Osteoblast (primary cell): ENCODE data around the gene SLC51B. TPM values are rescaled to one million over a fixed set of nuclear protein-coding genes. Genes with fewer than 3 reads are reported as not detected.

Source experiments
- DNase-seq: peaks from one replicate; pipeline ENCODE4 v3.0.0; 2011; ENCODE audit warnings: low spot score, mixed read lengths; ENCODE audit not compliant: insufficient read length; ENCODE audit errors: missing footprints
- H2AFZ ChIP-seq: 2 replicates; pipeline ENCODE4 v1.6.0; 2011; ENCODE audit warnings: mild to moderate bottlenecking, low read length
- H3K27ac ChIP-seq: 2 replicates; pipeline ENCODE4 v1.5.1; 2011; ENCODE audit warnings: mild to moderate bottlenecking, low read depth, low read length, moderate library complexity
- H3K27me3 ChIP-seq: 2 replicates; pipeline ENCODE4 v1.6.0; 2012; ENCODE audit warnings: mild to moderate bottlenecking, control low read depth, inconsistent platforms, low read length, moderate library complexity; ENCODE audit not compliant: insufficient read depth
- H3K36me3 ChIP-seq: 2 replicates; pipeline ENCODE4 v1.5.1; 2011; ENCODE audit warnings: mild to moderate bottlenecking, low read length, control low read depth, moderate library complexity; ENCODE audit not compliant: insufficient read depth
- H3K4me1 ChIP-seq: 2 replicates; pipeline ENCODE4 v1.5.1; 2011; ENCODE audit warnings: mild to moderate bottlenecking, low read length, control low read depth, moderate library complexity; ENCODE audit not compliant: insufficient read depth
- H3K4me2 ChIP-seq: 2 replicates; pipeline ENCODE4 v1.6.0; 2011; ENCODE audit warnings: mild to moderate bottlenecking, low read length; ENCODE audit not compliant: insufficient read depth
- H3K4me3 ChIP-seq: fragments of 200-600 bp; sonication (generic); 3 replicates; pipeline ENCODE4 v1.5.1; 2012; ENCODE audit warnings: mild to moderate bottlenecking, low read length, inconsistent platforms; ENCODE audit not compliant: insufficient read depth
- H3K79me2 ChIP-seq: 2 replicates; pipeline ENCODE4 v1.6.0; 2012; ENCODE audit warnings: mild to moderate bottlenecking, low read length, control low read depth, inconsistent platforms; ENCODE audit not compliant: insufficient read depth
- H3K9me3 ChIP-seq: 2 replicates; pipeline ENCODE4 v1.5.1; 2011; ENCODE audit warnings: low read depth, low read length, control low read depth
- H4K20me1 ChIP-seq: 2 replicates; pipeline ENCODE4 v1.6.0; 2012; ENCODE audit warnings: mild to moderate bottlenecking, low read length, control low read depth; ENCODE audit not compliant: insufficient read depth
- CTCF ChIP-seq: IDR thresholded peaks from 2 replicates; pipeline ENCODE4 v1.5.1; 2011; ENCODE audit warnings: mild to moderate bottlenecking, low read depth, low read length, moderate library complexity; ENCODE audit errors: extremely low read depth
- total RNA-seq: library from RNA; depleted of rRNA; stranded (reverse); fragments of >200 nt; gene quantifications from 2 replicates; pipeline ENCODE4 v1.2.3, GENCODE V29; 2012

SLC51B gene
- total RNA-seq, 1 donor, result not detected

DNA sequence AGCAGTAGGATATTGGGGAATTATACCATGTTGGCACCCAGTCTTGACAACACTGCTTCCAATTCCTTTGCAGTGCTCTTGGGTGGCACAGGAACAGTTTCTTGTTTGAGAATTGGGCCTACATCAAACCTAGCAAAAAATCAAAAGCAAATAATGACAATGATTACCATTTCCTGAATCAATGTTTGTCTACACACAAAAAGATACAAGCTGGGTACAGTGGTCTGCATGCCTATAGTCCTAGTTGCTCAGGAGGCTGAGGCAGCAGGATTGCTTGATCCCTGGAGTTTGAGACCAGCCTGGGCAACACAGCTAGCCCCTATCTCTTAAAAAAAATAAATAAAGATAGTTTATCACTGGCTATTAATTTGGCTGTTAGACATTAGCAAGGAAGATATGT, 23.7 kb upstream of the SLC51B start:
- Histone ChIP-seq H3K4me1 (no peaks in the 10 kb centered on the region), H3K79me2 (peaks cover 6% of the 10 kb centered on the region), H3K4me2 (no peak overlapping the region), H2AFZ (no peak overlapping the region), H3K4me3 (no peak overlapping the region), H4K20me1 (no peaks in the 10 kb centered on the region), H3K36me3 (peaks cover 69% of the 10 kb centered on the region), H3K27me3 (no peaks in the 10 kb centered on the region), H3K27ac (no peak overlapping the region), H3K9me3 (no peaks in the 10 kb centered on the region)
- no peak for DNase-seq
- TF ChIP-seq CTCF, result no peak

DNA sequence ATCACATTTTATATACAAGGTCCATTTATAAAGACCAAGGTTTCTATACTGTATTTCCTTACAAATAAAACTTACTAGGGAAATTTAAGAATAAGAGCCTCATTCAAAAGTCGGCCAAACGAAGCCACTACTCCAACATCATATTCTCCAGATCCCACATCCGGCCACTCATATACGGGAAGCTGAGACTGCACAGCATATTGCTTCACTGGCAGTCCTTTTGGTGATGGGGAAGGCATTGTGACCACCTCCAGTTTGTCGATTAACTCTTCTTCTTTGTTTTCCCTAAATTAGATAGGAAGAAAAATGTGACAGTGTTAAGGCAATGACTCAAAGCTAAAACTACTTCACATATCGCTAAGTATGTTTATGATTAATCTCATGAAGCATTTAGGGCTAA, 18.4 kb upstream of the SLC51B start:
- Histone ChIP-seq H3K27me3 (no peaks in the 10 kb centered on the region), H3K4me2 (peak overlapping the region; percentile 91), H3K36me3 (peaks cover 31% of the 10 kb centered on the region), H2AFZ (no peak overlapping the region), H4K20me1 (no peaks in the 10 kb centered on the region), H3K4me3 (no peak overlapping the region), H3K27ac (peak overlapping the region; percentile 52), H3K9me3 (no peaks in the 10 kb centered on the region), H3K4me1 (peaks cover 13% of the 10 kb centered on the region), H3K79me2 (peaks cover 25% of the 10 kb centered on the region)
- no peak for TF ChIP-seq CTCF
- DNase-seq, result peak; percentile 83

GRCh38 chr15:65027593-65027992, 17.6 kb upstream of the SLC51B start:
- peak overlapping the region; percentile 91 for H3K4me2 ChIP-seq
- H3K79me2 ChIP-seq, result peaks cover 25% of the 10 kb centered on the region
- H3K27ac ChIP-seq, result peak overlapping the region; percentile 52
- no peaks in the 10 kb centered on the region for H3K27me3 ChIP-seq
- peak overlapping the region; percentile 89 for H3K4me3 ChIP-seq
- peaks cover 24% of the 10 kb centered on the region for H3K36me3 ChIP-seq
- H4K20me1 ChIP-seq, result no peaks in the 10 kb centered on the region
- no peak for DNase-seq
- TF ChIP-seq CTCF, result no peak
- H3K4me1 ChIP-seq, result peaks cover 13% of the 10 kb centered on the region
- no peaks in the 10 kb centered on the region for H3K9me3 ChIP-seq
- H2AFZ ChIP-seq, result no peak overlapping the region

- TF ChIP-seq CTCF, result no peak
- Histone ChIP-seq H4K20me1 (no peaks in the 10 kb centered on the region), H3K4me3 (peak overlapping the region; percentile 89), H3K27ac (peak overlapping the region; percentile 50), H3K9me3 (no peaks in the 10 kb centered on the region), H3K4me2 (peak overlapping the region; percentile 91), H3K79me2 (peaks cover 25% of the 10 kb centered on the region), H3K27me3 (no peaks in the 10 kb centered on the region), H2AFZ (peak overlapping the region; percentile 39), H3K36me3 (peaks cover 23% of the 10 kb centered on the region), H3K4me1 (peaks cover 16% of the 10 kb centered on the region)
- DNase-seq, result peak; percentile 62
Observed at GRCh38 chr15:65028338-65028737, 16.8 kb upstream of the SLC51B start.
